Retinal pigment epithelial cell (primary cell): Measurements from ENCODE around the gene ZNF287.
"Not testable (repeated sequence)": the region's sequence is repeated elsewhere in the genome, so short reads cannot be mapped to it uniquely, and the experiment has no call there.

Source experiments
- DNase-seq: peaks from one replicate; pipeline ENCODE4 v3.0.0-alpha.2; 2010; ENCODE audit warnings: low read depth
- H3K4me3 ChIP-seq: 2 replicates; pipeline ENCODE4 v1.5.1; 2011; ENCODE audit warnings: mild to moderate bottlenecking, low read length, control low read depth, moderate library complexity
- TF ChIP-seq, protein P1 (sequence below): conservative IDR thresholded peaks from 2 replicates; pipeline ENCODE4 v1.5.1; 2011; ENCODE audit warnings: low read depth, low read length, control low read depth, inconsistent platforms

Gene ZNF287

DNA sequence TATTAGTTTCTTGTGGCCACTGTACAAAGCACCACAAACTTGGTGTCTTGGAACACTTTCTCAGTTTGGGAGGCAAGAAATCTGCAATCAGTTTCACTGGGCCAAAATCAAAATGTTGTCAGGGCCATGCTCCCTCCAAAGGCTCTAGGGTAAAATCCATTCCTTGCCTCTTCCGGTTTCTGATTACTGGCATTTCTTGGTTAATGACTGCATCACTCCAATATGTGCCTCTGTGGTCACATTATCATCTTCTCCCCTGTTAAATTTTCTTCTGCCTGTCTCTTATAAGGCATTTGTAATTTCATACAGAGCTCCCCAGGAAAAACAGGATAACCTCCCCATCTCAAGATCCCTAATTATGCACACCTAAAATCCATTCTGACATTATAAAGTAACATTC is 34.8 kb downstream of the ZNF287 start:
- TF ChIP-seq, protein P1, sequence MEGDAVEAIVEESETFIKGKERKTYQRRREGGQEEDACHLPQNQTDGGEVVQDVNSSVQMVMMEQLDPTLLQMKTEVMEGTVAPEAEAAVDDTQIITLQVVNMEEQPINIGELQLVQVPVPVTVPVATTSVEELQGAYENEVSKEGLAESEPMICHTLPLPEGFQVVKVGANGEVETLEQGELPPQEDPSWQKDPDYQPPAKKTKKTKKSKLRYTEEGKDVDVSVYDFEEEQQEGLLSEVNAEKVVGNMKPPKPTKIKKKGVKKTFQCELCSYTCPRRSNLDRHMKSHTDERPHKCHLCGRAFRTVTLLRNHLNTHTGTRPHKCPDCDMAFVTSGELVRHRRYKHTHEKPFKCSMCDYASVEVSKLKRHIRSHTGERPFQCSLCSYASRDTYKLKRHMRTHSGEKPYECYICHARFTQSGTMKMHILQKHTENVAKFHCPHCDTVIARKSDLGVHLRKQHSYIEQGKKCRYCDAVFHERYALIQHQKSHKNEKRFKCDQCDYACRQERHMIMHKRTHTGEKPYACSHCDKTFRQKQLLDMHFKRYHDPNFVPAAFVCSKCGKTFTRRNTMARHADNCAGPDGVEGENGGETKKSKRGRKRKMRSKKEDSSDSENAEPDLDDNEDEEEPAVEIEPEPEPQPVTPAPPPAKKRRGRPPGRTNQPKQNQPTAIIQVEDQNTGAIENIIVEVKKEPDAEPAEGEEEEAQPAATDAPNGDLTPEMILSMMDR, result no peak
- no peak overlapping the region for H3K4me3 ChIP-seq
- DNase-seq, result no peak

DNA sequence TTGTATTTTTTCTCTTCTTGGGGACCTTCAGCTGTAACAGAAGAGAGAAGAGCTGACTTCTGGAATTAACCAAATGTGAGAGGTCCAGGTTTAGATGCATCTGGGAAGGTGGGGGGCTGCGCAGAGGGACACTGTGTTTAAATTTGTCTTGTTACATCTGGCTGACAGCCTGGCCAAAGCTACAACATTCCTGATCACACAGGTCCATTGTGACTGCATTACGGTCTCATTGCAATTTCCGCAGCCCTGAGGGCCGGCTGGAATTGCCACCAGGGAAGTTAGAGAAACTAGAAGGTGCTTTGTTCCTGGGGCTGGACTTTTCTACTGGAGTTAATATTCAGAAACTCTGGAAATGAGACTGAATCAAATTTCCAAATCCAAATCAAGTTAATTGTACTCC is 39.1 kb downstream of the ZNF287 start:
- TF ChIP-seq, protein P1, result no peak
- no peak for DNase-seq
- H3K4me3 ChIP-seq, result no peak overlapping the region

DNA sequence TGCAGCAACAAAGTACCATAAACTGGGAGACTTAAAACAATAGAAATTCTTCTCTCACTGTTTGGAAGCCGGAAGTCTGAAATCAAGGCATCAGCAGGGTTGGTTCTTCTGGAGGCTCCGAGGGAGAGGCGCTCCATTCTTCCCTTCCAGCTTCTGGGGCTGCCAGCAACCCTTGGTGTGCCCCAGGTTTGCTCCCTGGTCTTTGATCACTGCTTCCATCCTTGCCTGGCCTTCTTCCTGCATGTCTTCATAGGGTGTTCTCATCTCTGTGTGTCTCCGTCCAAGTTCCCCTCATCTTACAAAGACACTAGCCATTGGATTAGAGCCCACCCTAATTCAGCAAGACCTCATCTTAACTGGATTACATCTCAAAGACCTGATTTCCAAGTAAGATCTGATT is 41.7 kb downstream of the ZNF287 start:
- no peak overlapping the region for H3K4me3 ChIP-seq
- TF ChIP-seq, protein P1, result no peak
- DNase-seq, result no peak

DNA sequence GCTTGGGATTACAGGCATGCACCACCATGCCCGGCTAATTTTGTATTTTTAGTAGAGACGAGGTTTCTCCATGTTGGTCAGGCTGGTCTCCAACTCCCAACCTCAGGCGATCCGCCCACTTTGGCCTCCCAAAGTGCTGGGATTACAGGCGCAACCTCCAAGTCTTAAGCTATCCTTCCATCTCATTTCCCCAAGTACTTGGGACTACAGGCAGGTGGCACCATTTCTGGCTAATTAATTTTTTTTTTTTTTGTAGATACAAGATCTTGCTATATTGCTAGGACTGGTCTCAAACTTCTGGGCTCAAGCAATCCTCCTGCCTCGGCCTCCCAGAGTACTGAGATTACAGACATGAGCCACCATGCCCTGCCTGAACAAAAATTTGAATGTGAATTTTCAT is 43.4 kb downstream of the ZNF287 start:
- TF ChIP-seq, protein P1, result peak; percentile 30
- not testable (repeated sequence) for DNase-seq

DNA sequence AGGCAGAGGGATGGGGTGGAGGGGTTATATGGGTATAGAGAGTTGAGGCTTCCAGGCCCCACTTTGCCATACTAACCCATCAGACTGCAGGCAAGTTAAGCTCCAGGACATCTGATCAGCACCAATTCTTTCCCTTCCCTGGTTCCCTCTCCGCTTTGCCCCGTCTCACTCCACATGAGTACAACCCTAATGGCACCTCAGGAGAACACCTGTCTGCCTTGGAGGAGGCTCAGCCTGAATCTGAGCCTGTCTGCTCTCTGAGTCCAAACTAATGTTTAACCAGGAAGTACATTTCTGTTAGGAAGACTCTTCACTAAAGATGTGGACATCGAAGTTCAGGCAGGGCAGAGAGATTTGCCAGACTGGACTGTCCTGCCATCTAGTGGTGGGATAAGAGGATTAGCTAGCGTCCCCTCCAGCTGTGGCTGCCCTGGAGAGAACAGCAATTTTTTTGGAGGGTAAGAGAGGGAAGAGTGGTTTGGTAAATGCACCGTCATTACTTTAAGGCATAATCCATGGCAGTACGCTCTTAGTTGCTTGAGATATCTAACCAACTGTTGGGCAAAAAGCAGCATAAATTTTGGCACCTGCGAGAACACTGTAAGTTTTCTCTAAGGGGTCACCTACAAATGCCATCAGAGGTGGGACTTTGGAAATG is 47.8 kb downstream of the ZNF287 start:
- DNase-seq, result peak; percentile 47
- no peak overlapping the region for H3K4me3 ChIP-seq
- TF ChIP-seq, protein P1, result peak; percentile 89

More for the DNA sequence above, 43.4 kb downstream of the ZNF287 start:
- not testable (repeated sequence) for H3K4me3 ChIP-seq

DNA sequence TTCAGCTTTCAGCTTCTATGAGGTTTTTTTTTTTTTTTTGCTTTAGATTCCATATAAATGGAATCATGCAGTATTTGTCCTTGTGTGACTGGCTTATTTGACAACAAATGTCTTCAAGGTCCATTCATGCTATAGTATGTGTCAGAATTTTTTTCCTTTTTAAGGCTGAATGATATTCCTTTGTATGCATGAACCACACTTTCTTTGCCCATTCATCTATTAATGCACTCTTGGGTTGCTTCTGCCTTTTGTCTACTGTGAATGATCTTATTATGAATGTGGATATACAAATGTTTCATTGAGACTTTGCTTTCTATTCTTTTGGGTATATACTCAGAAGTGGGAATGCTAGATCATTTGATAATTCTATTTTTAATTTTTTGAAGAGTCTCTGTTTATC is 50.0 kb downstream of the ZNF287 start:
- no peak for DNase-seq
- TF ChIP-seq, protein P1, result no peak
- no peak overlapping the region for H3K4me3 ChIP-seq

DNA sequence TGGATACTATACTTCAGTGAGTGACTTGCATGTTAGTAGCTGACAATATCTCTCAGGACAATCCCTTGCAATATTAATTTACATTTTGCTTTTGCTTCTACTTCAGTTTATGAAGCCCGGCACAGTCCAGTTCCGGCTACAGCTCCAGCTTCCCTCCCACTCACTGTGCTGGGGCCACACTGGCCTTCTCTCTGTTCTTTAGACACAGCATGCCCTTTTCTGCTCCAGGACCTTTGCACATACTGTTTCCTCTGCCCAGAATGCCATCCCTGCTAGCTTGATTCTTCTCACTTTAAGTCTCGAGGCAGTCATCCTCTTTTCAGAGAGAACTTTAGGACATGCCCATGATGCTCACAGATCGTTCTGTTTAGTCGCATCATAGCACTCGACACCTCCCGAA is 51.5 kb downstream of the ZNF287 start:
- no peak overlapping the region for H3K4me3 ChIP-seq
- DNase-seq, result no peak
- TF ChIP-seq, protein P1, result no peak
